NCI-H2107 treated with DMSO at 0.1 percent for 48 hours (cell line): ENCODE results near the gene LRP1-AS.

Experiments used
- DNase-seq: peaks from one replicate; lab custom pipeline; 2025; ENCODE audit not compliant: unreplicated experiment; lab: John Stamatoyannopoulos, UW

The LRP1-AS gene

GRCh38 chr12:57142121-57142520 lies 5.3 kb downstream of the LRP1-AS start:
- no peak for DNase-seq

- no peak for DNase-seq
Observed at GRCh38 chr12:57141249-57141648, 6.2 kb downstream of the LRP1-AS start.

GRCh38 chr12:57139796-57140649 lies 7.4 kb downstream of the LRP1-AS start:
- no peak for DNase-seq

GRCh38 chr12:57138526-57139272 lies 8.7 kb downstream of the LRP1-AS start:
- no peak for DNase-seq

- no peak for DNase-seq
Observed at GRCh38 chr12:57135527-57136326, 11.7 kb downstream of the LRP1-AS start.

GRCh38 chr12:57134949-57135348 lies 12.5 kb downstream of the LRP1-AS start:
- DNase-seq: no peak

- no peak for DNase-seq
Observed at GRCh38 chr12:57133916-57134315, 13.5 kb downstream of the LRP1-AS start.

- DNase-seq: no peak
Observed at GRCh38 chr12:57133013-57133569, 14.3 kb downstream of the LRP1-AS start.

GRCh38 chr12:57131896-57132744 lies 15.3 kb downstream of the LRP1-AS start:
- DNase-seq: no peak

- no peak for DNase-seq
Observed at GRCh38 chr12:57130941-57131340, 16.5 kb downstream of the LRP1-AS start.

- DNase-seq: no peak
Observed at GRCh38 chr12:57129889-57130288, 17.5 kb downstream of the LRP1-AS start.

- no peak for DNase-seq
Observed at GRCh38 chr12:57129321-57129842, 18.0 kb downstream of the LRP1-AS start.

- DNase-seq: no peak
Observed at GRCh38 chr12:57128519-57129247, 18.7 kb downstream of the LRP1-AS start.

GRCh38 chr12:57127726-57128518 lies 19.5 kb downstream of the LRP1-AS start, which contains the start of gene LRP1:
LRP1 (plus strand) TSS chr12:57128483; CDS start chr12:57128965, 482 bp downstream.
- DNase-seq: peak; percentile 69

- peak; percentile 40 for DNase-seq
Observed at GRCh38 chr12:57127101-57127725, 20.2 kb downstream of the LRP1-AS start.

GRCh38 chr12:57126561-57126960 lies 20.9 kb downstream of the LRP1-AS start:
- DNase-seq: no peak

GRCh38 chr12:57126061-57126460 lies 21.4 kb downstream of the LRP1-AS start:
- DNase-seq: no peak
